ENCODE measurements around the gene SSBP4. TPM values are rescaled to one million over a fixed set of nuclear protein-coding genes. Genes with fewer than 3 reads are reported as not detected.

Gene SSBP4
- total and polyA plus RNA-seq, 2 of the 4 experiments (the other 2 are of a cell fraction): 14.9 to 39.7 TPM

DNA sequence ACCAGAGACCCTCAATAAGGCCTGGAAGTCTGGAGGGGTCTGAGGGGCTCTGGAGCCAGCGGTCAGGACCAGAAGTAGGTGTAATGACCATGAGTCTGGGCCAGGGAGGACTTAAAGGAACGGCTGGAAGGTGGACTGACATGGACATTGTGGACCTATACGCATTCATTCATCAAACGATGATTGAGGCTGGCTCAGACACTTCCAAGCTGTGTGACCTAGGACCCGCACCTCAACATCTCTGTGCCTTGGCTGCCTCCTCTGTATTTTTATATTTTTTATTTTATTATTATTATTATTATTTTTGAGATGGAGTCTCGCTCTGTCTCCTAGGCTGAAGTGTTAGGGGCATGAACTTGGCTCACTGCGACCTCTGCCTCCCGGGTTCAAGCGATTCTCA is 12.4 kb upstream of the SSBP4 start:
- Histone ChIP-seq H3K9me1 (ENCODE audit: insufficient read depth, low read length) (no peaks in the 10 kb centered on the region), H2AK9ac (replicated peaks; ENCODE audit: low read depth, low read length, poor library complexity) (no peak overlapping the region), H3K36me3 (ENCODE audit: control insufficient read depth, insufficient read depth, low read length) (no peaks in the 10 kb centered on the region), H3K14ac (replicated peaks; ENCODE audit: low read depth, low read length) (no peak overlapping the region), H3K4ac (ENCODE audit: low read depth, low read length) (no peak overlapping the region), H3K79me1 (ENCODE audit: low read depth in 1 of 2, low read length in 2 of 2) (no peaks in the 10 kb centered on the region), H3K9ac (ENCODE audit: low read depth, low read length) (no peak overlapping the region), H2BK15ac (ENCODE audit: low read depth, low read length) (no peak overlapping the region), H3K4me1 (ENCODE audit: control insufficient read depth, insufficient read depth, low read length) (no peaks in the 10 kb centered on the region), H2AK5ac (ENCODE audit: low read depth, low read length) (no peak overlapping the region), H4K8ac (ENCODE audit: low read depth in 2 of 2, low read length in 2 of 2) (no peak overlapping the region), H3K23ac (ENCODE audit: low read depth, low read length) (no peak overlapping the region), H3K27me3 (ENCODE audit: control insufficient read depth, insufficient read depth, low read length) (no peaks in the 10 kb centered on the region), H4K20me1 (ENCODE audit: insufficient read depth, low read length) (no peaks in the 10 kb centered on the region), H4K91ac (ENCODE audit: insufficient read depth, low read depth, low read length) (no peak overlapping the region), H2BK5ac (ENCODE audit: low read depth, low read length, poor library complexity, severe bottlenecking) (no peak overlapping the region), H3K18ac (ENCODE audit: low read depth, low read length) (no peak overlapping the region), H4K5ac (ENCODE audit: low read depth, low read length) (no peak overlapping the region), H3K27ac (ENCODE audit: insufficient read depth, low read length) (no peak overlapping the region), H3K4me2 (ENCODE audit: low read depth, low read length) (no peak overlapping the region), H2AFZ (replicated peaks; ENCODE audit: low read length, poor library complexity) (no peak overlapping the region), H3K56ac (ENCODE audit: extremely low read depth, insufficient read depth, low read length) (no peak overlapping the region), H3K4me3 (ENCODE audit: insufficient read depth, low read depth, low read length) (no peak overlapping the region), H3K9me3 (ENCODE audit: control insufficient read depth, insufficient read depth, low read length) (no peaks in the 10 kb centered on the region), H2BK20ac (ENCODE audit: low read depth, low read length) (no peak overlapping the region), H2BK120ac (ENCODE audit: low read depth, low read length) (no peak overlapping the region)
- no peak for TF ChIP-seq MAFK (IDR thresholded peaks at IDR 0.05; ENCODE audit: low read depth, low read length)
- TF ChIP-seq, protein P1, sequence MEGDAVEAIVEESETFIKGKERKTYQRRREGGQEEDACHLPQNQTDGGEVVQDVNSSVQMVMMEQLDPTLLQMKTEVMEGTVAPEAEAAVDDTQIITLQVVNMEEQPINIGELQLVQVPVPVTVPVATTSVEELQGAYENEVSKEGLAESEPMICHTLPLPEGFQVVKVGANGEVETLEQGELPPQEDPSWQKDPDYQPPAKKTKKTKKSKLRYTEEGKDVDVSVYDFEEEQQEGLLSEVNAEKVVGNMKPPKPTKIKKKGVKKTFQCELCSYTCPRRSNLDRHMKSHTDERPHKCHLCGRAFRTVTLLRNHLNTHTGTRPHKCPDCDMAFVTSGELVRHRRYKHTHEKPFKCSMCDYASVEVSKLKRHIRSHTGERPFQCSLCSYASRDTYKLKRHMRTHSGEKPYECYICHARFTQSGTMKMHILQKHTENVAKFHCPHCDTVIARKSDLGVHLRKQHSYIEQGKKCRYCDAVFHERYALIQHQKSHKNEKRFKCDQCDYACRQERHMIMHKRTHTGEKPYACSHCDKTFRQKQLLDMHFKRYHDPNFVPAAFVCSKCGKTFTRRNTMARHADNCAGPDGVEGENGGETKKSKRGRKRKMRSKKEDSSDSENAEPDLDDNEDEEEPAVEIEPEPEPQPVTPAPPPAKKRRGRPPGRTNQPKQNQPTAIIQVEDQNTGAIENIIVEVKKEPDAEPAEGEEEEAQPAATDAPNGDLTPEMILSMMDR (conservative IDR thresholded peaks at IDR 0.05; ENCODE audit: low read depth, low read length): no peak
- TF ChIP-seq RFX5 (IDR thresholded peaks at IDR 0.05; ENCODE audit: low read depth, low read length): no peak
- TF ChIP-seq, protein P2, sequence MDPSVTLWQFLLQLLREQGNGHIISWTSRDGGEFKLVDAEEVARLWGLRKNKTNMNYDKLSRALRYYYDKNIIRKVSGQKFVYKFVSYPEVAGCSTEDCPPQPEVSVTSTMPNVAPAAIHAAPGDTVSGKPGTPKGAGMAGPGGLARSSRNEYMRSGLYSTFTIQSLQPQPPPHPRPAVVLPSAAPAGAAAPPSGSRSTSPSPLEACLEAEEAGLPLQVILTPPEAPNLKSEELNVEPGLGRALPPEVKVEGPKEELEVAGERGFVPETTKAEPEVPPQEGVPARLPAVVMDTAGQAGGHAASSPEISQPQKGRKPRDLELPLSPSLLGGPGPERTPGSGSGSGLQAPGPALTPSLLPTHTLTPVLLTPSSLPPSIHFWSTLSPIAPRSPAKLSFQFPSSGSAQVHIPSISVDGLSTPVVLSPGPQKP (IDR thresholded peaks at IDR 0.05; ENCODE audit: borderline replicate concordance, low read depth, low read length): no peak
- TF ChIP-seq CHD1 (IDR thresholded peaks at IDR 0.05; ENCODE audit: low read depth, low read length): no peak
- TF ChIP-seq FOS (IDR thresholded peaks at IDR 0.05; ENCODE audit: low read depth, low read length): no peak
- TF ChIP-seq BHLHE40 (IDR thresholded peaks at IDR 0.05; ENCODE audit: low read depth, low read length): no peak
- TF ChIP-seq MXI1 (IDR thresholded peaks at IDR 0.05; ENCODE audit: borderline replicate concordance, low read depth, low read length): no peak
- TF ChIP-seq RAD21 (IDR thresholded peaks at IDR 0.05; ENCODE audit: low read length): no peak
- TF ChIP-seq NFE2L2 (IDR thresholded peaks at IDR 0.05; ENCODE audit: low read depth, low read length): no peak
- TF ChIP-seq SMC3 (IDR thresholded peaks at IDR 0.05; ENCODE audit: low read depth, low read length): no peak
- no peak for TF ChIP-seq POLR2A (IDR thresholded peaks at IDR 0.05; ENCODE audit: low read depth, low read length)
- no peak for TF ChIP-seq RCOR1 (IDR thresholded peaks at IDR 0.05; ENCODE audit: insufficient replicate concordance, low read length)
- TF ChIP-seq MAZ (IDR thresholded peaks at IDR 0.05; ENCODE audit: borderline replicate concordance, low read depth, low read length): no peak
- TF ChIP-seq, protein P3, sequence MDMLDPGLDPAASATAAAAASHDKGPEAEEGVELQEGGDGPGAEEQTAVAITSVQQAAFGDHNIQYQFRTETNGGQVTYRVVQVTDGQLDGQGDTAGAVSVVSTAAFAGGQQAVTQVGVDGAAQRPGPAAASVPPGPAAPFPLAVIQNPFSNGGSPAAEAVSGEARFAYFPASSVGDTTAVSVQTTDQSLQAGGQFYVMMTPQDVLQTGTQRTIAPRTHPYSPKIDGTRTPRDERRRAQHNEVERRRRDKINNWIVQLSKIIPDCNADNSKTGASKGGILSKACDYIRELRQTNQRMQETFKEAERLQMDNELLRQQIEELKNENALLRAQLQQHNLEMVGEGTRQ (IDR thresholded peaks at IDR 0.05; ENCODE audit: low read depth, low read length): no peak
- ATAC-seq (ENCODE audit: low read depth) (no peak), DNase-seq (no peak)
- dilution Hi-C loops (cut with HindIII; ENCODE audit: low sequenced_read_pairs, unreplicated experiment): no loop called here
- CTCF ChIA-PET: no interaction called here
- in situ Hi-C loops (cut with MboI; ENCODE audit: low sequenced_read_pairs): loop anchor here (5.0 to 10.0 kb wide), 2 partner anchors 54 to 132 kb away; partner anchors contain the start of gene IQCN
- POLR2A ChIA-PET (ENCODE audit: unreplicated experiment): no interaction called here
- 93% methylated on average over 3 of the region's 9 CpGs; no CpG with 5 or more reads in 1 of the 2 experiments for WGBS, 2 experiments (ENCODE audit: extremely low coverage in 2 of 2, insufficient read length in 1 of 2)
- no TSS peak for BruUV-seq (replicated peaks)
- intact Hi-C loops (cut with micrococcal nuclease): no loop called here
